Anterior cingulate cortex (tissue), 58 donors: ENCODE results near the gene WDR91.

Experiments used
- DNase-seq, 58 donors: peaks; one replicate each; lab custom pipeline; 2025; lab: John Stamatoyannopoulos, UW

Gene WDR91

GRCh38 chr7:135166338-135166990 lies 44.9 kb downstream of the WDR91 start:
- DNase-seq, result no peak

- no peak for DNase-seq
Observed at GRCh38 chr7:135165862-135166261, 45.5 kb downstream of the WDR91 start.

- no peak for DNase-seq
Observed at GRCh38 chr7:135164357-135165061, 46.8 kb downstream of the WDR91 start.

- no peak for DNase-seq
Observed at GRCh38 chr7:135162382-135163001, 48.8 kb downstream of the WDR91 start.

GRCh38 chr7:135161669-135162068 lies 49.7 kb downstream of the WDR91 start:
- DNase-seq, result no peak

- DNase-seq, result no peak
Observed at GRCh38 chr7:135160858-135161653, 50.3 kb downstream of the WDR91 start.

- DNase-seq, result no peak
Observed at GRCh38 chr7:135160098-135160857, 51.0 kb downstream of the WDR91 start.

- no peak for DNase-seq
Observed at GRCh38 chr7:135159359-135160085, 51.8 kb downstream of the WDR91 start.

GRCh38 chr7:135158874-135159273 lies 52.5 kb downstream of the WDR91 start:
- no peak for DNase-seq

- no peak for DNase-seq
Observed at GRCh38 chr7:135158141-135158655, 53.1 kb downstream of the WDR91 start.

GRCh38 chr7:135156290-135156689 lies 55.0 kb downstream of the WDR91 start:
- DNase-seq, result no peak

GRCh38 chr7:135154734-135155133 lies 56.6 kb downstream of the WDR91 start:
- DNase-seq, result no peak

GRCh38 chr7:135152442-135152841 lies 58.9 kb downstream of the WDR91 start:
- no peak for DNase-seq

- DNase-seq, result no peak
Observed at GRCh38 chr7:135151533-135151932, 59.8 kb downstream of the WDR91 start.

GRCh38 chr7:135151132-135151531 lies 60.2 kb downstream of the WDR91 start:
- no peak for DNase-seq

- no peak for DNase-seq
Observed at GRCh38 chr7:135150072-135150782, 61.1 kb downstream of the WDR91 start.

- peak in 16 of 58 donors; percentile 9 to 60 (median 32) for DNase-seq
Observed at GRCh38 chr7:135147899-135148721, 63.2 kb downstream of the WDR91 start, which contains the start of gene TMEM140. TSS of gene TMEM140 (plus strand) at chr7:135148072. CDS start at chr7:135164442, 16,370 bp downstream.
